K562 (cell line): Measurements from ENCODE around the gene CHN1. TPM values are rescaled to one million over a fixed set of nuclear protein-coding genes. Genes with fewer than 3 reads are reported as not detected.

ENCODE experiments used
- ATAC-seq: fragments of 200-7000 bp; cut with Tn5 transposase; 3 replicates; pipeline ENCODE4 v1.9.1; 2020; ENCODE audit warnings: moderate library complexity
- BruUV-seq: library from RNA; stranded (reverse); fragments of 400-500 nt; replicated peaks from 2 replicates; lab custom pipeline; 2021; lab: Mats Ljungman, UMichigan
- CTCF ChIA-PET: fragments of 300-600 bp; formaldehyde crosslinking; extraction: SDS; loops from one replicate; lab custom pipeline; 2021; ENCODE audit warnings: low intra/inter-chr PET ratio; lab: Yijun Ruan, JAX
- POLR2A ChIA-PET: fragments of 300-600, 350-650 bp; sonication (Branson Sonifier 250); formaldehyde crosslinking; extraction: SDS; loops from one replicate; lab custom pipeline; 2021; ENCODE audit warnings: antibody characterized with exemption, inconsistent platforms; lab: Yijun Ruan, JAX
- DNase-seq, 4 experiments: peaks; one replicate each; pipeline versions ENCODE4 v3.0.0 to v3.0.0-alpha.2; 2011 to 2018; ENCODE audit warnings: low spot score in 3 of 4, mixed read lengths in 3 of 4; ENCODE audit errors: extremely low read depth in 1 of 4
- FAIRE-seq: peaks from 2 replicates; lab custom pipeline; 2011; peaks lifted over from hg19 to GRCh38; lab: Jason Lieb, UNC
- H2AFZ ChIP-seq: 2 replicates; pipeline ENCODE4 v1.6.0; 2011; ENCODE audit warnings: low read depth, low read length, control low read depth, inconsistent platforms
- H3K27ac ChIP-seq: fragments of 200-600 bp; 3 replicates; pipeline ENCODE4 v1.8.0; 2011; ENCODE audit warnings: low read depth, mild to moderate bottlenecking, control low read depth, inconsistent platforms, low read length, moderate library complexity, mixed read lengths; ENCODE audit errors: extremely low read depth
- H3K27me3 ChIP-seq, 2 experiments: fragments of 300-600 bp in 1 of 2; 2 replicates in 1 of 2; 3 replicates in 1 of 2; pipeline versions ENCODE4 v1.6.0 to v1.8.0; 2011; ENCODE audit warnings: inconsistent platforms in 2 of 2, low read length in 2 of 2, mild to moderate bottlenecking in 1 of 2, mixed read lengths in 1 of 2, moderate library complexity in 1 of 2; ENCODE audit not compliant: control insufficient read depth in 2 of 2, insufficient read depth in 2 of 2
- H3K36me3 ChIP-seq: fragments of 300-600 bp; 3 replicates; pipeline ENCODE4 v1.8.0; 2011; ENCODE audit warnings: mild to moderate bottlenecking, low read length, inconsistent platforms; ENCODE audit not compliant: control insufficient read depth, insufficient read depth
- H3K4me1 ChIP-seq, 2 experiments: fragments of 200-600 bp in 1 of 2; replicated peaks in 1 of 2; 2 replicates in 1 of 2; 3 replicates in 1 of 2; pipeline versions ENCODE4 v1.5.1 to v1.8.0; 2011; ENCODE audit warnings: inconsistent platforms in 2 of 2, low read length in 2 of 2, mild to moderate bottlenecking in 1 of 2, mixed read lengths in 1 of 2, moderate library complexity in 1 of 2; ENCODE audit not compliant: control insufficient read depth in 2 of 2, insufficient read depth in 2 of 2
- H3K4me2 ChIP-seq: 2 replicates; pipeline ENCODE4 v1.6.1; 2011; ENCODE audit warnings: low read length, control low read depth, inconsistent platforms, mixed read lengths; ENCODE audit not compliant: insufficient read depth
- H3K4me3 ChIP-seq: fragments of 200-600 bp; sonication (generic), shearing (Covaris generic); 2 replicates; pipeline ENCODE4 v1.5.1; 2016; ENCODE audit warnings: control low read depth, inconsistent platforms
- H3K79me2 ChIP-seq: fragments of 200-600 bp; 3 replicates; pipeline ENCODE4 v1.8.0; 2011; ENCODE audit warnings: low read length, inconsistent platforms; ENCODE audit not compliant: control insufficient read depth, insufficient read depth
- H3K9ac ChIP-seq, 2 experiments: 2 replicates each; pipeline versions ENCODE4 v1.6.0 to v1.6.1; 2011; ENCODE audit warnings: low read depth in 2 of 2, low read length in 2 of 2, control low read depth in 1 of 2, inconsistent platforms in 1 of 2, mild to moderate bottlenecking in 1 of 2, mixed read lengths in 1 of 2; ENCODE audit not compliant: insufficient read depth in 1 of 2
- H3K9me1 ChIP-seq: one replicate; pipeline ENCODE4 v1.6.0; 2011; ENCODE audit warnings: inconsistent platforms, mild to moderate bottlenecking, low read length, moderate library complexity; ENCODE audit not compliant: control insufficient read depth, insufficient read depth
- H3K9me3 ChIP-seq: replicated peaks from 2 replicates; pipeline ENCODE4 v1.5.1; 2011; ENCODE audit warnings: low read depth, low read length, inconsistent platforms; ENCODE audit not compliant: control insufficient read depth, insufficient read depth
- H4K20me1 ChIP-seq: replicated peaks from 2 replicates; pipeline ENCODE4 v1.6.1; 2011; ENCODE audit warnings: low read length, inconsistent platforms, mixed read lengths; ENCODE audit not compliant: control insufficient read depth, insufficient read depth
- CREM ChIP-seq: IDR thresholded peaks from 2 replicates; pipeline ENCODE4 v1.6.1; 2014; ENCODE audit warnings: antibody characterized with exemption, low read depth
- HOXB6 ChIP-seq: fragments of 250-450 bp; sonication (Bioruptor Pico); IDR thresholded peaks from 2 replicates; pipeline ENCODE4 v1.5.1; 2022; ENCODE audit warnings: mild to moderate bottlenecking, borderline replicate concordance
- KDM2B ChIP-seq: fragments of 250-450 bp; sonication (Bioruptor Pico); IDR thresholded peaks from 2 replicates; pipeline ENCODE4 v1.8.0; 2021; ENCODE audit warnings: mild to moderate bottlenecking, moderate library complexity
- PCBP2 ChIP-seq: fragments of 200-400 bp; formaldehyde crosslinking; IDR thresholded peaks from 2 replicates; pipeline ENCODE4 v1.6.1; 2018; ENCODE audit warnings: low read length, low read depth, mild to moderate bottlenecking, moderate library complexity; ENCODE audit not compliant: poor library complexity, severe bottlenecking
- SIN3A ChIP-seq, 2 experiments: fragments of 150-350 bp in 1 of 2; IDR thresholded peaks; 2 replicates each; pipeline ENCODE4 v1.6.1; 2011 to 2016; ENCODE audit warnings: borderline replicate concordance in 2 of 2, low read depth in 2 of 2, low read length in 2 of 2, mild to moderate bottlenecking in 2 of 2, moderate library complexity in 2 of 2; ENCODE audit not compliant: control insufficient read depth in 1 of 2
- TCFL5 ChIP-seq: fragments of 250-450 bp; sonication (Bioruptor Pico); conservative IDR thresholded peaks from 2 replicates; pipeline ENCODE4 v1.6.1; 2021; ENCODE audit warnings: mild to moderate bottlenecking, moderate library complexity, matching md5 sums
- ZNF57 ChIP-seq: fragments of 450-650 bp; formaldehyde crosslinking; IDR thresholded peaks from 2 replicates; pipeline ENCODE4 v1.4.0; 2020; ENCODE audit warnings: mild to moderate bottlenecking, moderate library complexity
- ZNF780A ChIP-seq: fragments of 250-450 bp; sonication (Bioruptor Pico); IDR thresholded peaks from 2 replicates; pipeline ENCODE4 v1.5.0; 2021; ENCODE audit warnings: mild to moderate bottlenecking
- WGBS: fragments of 100-300 bp; shearing (Covaris generic); methylation state at CpG from one replicate; pipeline ENCODE4 v1.1.6; 2016; ENCODE audit warnings: low coverage, mixed read lengths; ENCODE audit not compliant: insufficient coverage; ENCODE audit errors: missing lambda C conversion rate; 5-methylcytosine and 5-hydroxymethylcytosine counted together
- in situ Hi-C: fragments of 300-500 bp; cut with MboI; formaldehyde crosslinking; loops from 4 replicates; pipeline ENCODE4 v1.15.0; 2018; ENCODE audit warnings: inconsistent platforms, mixed read lengths
- intact Hi-C: fragments of 100-400 bp; cut with micrococcal nuclease; formaldehyde crosslinking; loops from 2 replicates; pipeline ENCODE4 v1.14.2; 2022
- polyA plus RNA-seq, 8 experiments: library from polyadenylated mRNA; depleted of rRNA in 4 of 8; stranded (reverse) in 5 of 8; unstranded in 3 of 8; fragments of >200 nt; fragmentation: Nextera tagmentation in 2 of 8; fragmentation: Illumina TruSeq in 1 of 8; extraction: Ambion mirVana in 2 of 8; extraction: Trizol in 1 of 8; gene quantifications; 2 replicates each; pipeline versions ENCODE4 v1.2.1 to v1.2.3, GENCODE V29; 2011 to 2014; ENCODE audit warnings: inconsistent platforms in 1 of 8, missing spikeins in 1 of 8
- total RNA-seq, 7 experiments: library from RNA; depleted of rRNA in 6 of 7; stranded (reverse); fragments of >200 nt in 6 of 7; fragmentation: Illumina TruSeq in 2 of 7; extraction: Trizol in 2 of 7; gene quantifications; 2 replicates each; pipeline versions ENCODE4 v1.2.1 to v1.2.3, GENCODE V29; 2011 to 2021; ENCODE audit warnings: low replicate concordance in 1 of 7
- TF ChIP-seq, protein P1 (sequence below): fragments of 250-450 bp; sonication (Bioruptor Pico); IDR thresholded peaks from 2 replicates; pipeline ENCODE4 v1.4.0; 2020
- TF ChIP-seq, protein P2 (sequence below): fragments of 250-450 bp; sonication (Bioruptor Pico); IDR thresholded peaks from 2 replicates; pipeline ENCODE4 v1.8.0; 2022; ENCODE audit warnings: moderate library complexity, mild to moderate bottlenecking, inconsistent platforms

Gene CHN1
- total and polyA plus RNA-seq, 9 of the 15 experiments (the other 6 are each of a cell fraction or from before 2014, with no cell fraction given), result 0.17 to 2.0 (median 0.87) TPM

DNA sequence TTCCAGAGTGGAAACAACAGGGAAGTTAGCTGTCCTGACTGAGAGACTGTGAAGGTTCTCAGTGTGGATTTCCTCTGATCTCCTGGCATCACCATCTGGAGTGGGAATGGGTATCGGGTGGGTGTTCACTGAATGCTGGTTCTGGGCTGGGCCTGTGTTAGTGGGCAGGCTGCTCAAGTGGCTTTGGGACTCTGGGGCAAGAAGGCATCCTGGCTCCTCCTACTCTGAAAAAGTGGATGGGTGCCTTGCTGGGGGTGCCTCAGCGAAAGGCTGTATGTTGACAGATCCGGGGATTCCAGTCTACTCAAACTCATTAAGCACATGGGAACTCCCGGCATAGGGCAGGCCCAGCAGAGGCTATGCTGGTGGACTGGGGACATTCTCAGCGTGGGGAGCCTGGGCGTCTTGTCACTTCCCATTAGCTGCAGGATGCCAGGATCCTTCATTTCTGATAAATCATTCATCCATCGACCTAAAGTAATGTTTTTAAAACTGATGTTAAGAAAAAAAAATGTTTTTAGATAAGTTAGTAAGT is 213.4 kb downstream of the CHN1 start (continued):
- TF ChIP-seq, protein P1, sequence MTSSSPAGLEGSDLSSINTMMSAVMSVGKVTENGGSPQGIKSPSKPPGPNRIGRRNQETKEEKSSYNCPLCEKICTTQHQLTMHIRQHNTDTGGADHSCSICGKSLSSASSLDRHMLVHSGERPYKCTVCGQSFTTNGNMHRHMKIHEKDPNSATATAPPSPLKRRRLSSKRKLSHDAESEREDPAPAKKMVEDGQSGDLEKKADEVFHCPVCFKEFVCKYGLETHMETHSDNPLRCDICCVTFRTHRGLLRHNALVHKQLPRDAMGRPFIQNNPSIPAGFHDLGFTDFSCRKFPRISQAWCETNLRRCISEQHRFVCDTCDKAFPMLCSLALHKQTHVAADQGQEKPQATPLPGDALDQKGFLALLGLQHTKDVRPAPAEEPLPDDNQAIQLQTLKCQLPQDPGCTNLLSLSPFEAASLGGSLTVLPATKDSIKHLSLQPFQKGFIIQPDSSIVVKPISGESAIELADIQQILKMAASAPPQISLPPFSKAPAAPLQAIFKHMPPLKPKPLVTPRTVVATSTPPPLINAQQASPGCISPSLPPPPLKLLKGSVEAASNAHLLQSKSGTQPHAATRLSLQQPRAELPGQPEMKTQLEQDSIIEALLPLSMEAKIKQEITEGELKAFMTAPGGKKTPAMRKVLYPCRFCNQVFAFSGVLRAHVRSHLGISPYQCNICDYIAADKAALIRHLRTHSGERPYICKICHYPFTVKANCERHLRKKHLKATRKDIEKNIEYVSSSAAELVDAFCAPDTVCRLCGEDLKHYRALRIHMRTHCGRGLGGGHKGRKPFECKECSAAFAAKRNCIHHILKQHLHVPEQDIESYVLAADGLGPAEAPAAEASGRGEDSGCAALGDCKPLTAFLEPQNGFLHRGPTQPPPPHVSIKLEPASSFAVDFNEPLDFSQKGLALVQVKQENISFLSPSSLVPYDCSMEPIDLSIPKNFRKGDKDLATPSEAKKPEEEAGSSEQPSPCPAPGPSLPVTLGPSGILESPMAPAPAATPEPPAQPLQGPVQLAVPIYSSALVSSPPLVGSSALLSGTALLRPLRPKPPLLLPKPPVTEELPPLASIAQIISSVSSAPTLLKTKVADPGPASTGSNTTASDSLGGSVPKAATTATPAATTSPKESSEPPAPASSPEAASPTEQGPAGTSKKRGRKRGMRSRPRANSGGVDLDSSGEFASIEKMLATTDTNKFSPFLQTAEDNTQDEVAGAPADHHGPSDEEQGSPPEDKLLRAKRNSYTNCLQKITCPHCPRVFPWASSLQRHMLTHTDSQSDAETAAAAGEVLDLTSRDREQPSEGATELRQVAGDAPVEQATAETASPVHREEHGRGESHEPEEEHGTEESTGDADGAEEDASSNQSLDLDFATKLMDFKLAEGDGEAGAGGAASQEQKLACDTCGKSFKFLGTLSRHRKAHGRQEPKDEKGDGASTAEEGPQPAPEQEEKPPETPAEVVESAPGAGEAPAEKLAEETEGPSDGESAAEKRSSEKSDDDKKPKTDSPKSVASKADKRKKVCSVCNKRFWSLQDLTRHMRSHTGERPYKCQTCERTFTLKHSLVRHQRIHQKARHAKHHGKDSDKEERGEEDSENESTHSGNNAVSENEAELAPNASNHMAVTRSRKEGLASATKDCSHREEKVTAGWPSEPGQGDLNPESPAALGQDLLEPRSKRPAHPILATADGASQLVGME (CRISPR knock-in tag), result no peak
- TF ChIP-seq, protein P2, sequence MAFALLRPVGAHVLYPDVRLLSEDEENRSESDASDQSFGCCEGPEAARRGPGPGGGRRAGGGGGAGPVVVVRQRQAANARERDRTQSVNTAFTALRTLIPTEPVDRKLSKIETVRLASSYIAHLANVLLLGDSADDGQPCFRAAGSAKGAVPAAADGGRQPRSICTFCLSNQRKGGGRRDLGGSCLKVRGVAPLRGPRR (CRISPR knock-in tag), result no peak

DNA sequence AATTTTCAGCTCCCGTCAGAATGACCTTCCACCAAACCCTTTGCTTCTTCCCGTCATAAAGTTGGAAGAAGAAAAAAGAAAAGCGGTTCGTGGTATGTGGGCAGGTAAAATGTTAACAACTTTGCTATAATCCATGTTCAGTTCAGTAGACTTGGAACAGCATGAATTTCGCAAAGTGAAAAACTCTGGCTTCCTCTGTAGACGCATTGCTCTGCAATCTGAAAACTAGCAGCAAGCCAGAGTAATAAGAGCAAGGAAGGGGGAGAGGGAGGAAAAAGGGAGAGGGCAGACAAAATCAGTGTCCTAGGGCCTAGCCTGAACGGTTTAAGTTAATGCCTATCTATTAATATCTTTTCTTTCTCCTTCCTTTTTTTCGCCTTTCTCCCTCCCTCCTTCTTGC is 214.2 kb downstream of the CHN1 start:
- CTCF ChIA-PET, result no interaction called here
- H3K27me3 ChIP-seq, result peaks cover 4 to 28% of the 10 kb centered on the region in 2 experiments; a peak in 3 of 5 replicates
- H3K9me3 ChIP-seq, result no peaks in the 10 kb centered on the region
- no peak for FAIRE-seq
- H3K27ac ChIP-seq, result no peak overlapping the region
- no TSS peak for BruUV-seq
- no peak overlapping the region for H3K9ac ChIP-seq
- no peak overlapping the region for H2AFZ ChIP-seq
- H3K79me2 ChIP-seq, result no peaks in the 10 kb centered on the region
- no peaks in the 10 kb centered on the region for H3K36me3 ChIP-seq
- no peak for DNase-seq
- peaks cover 0 to 3% of the 10 kb centered on the region in 2 experiments; a peak in 2 of 5 replicates for H3K4me1 ChIP-seq
- in situ Hi-C loops (no loop called here), intact Hi-C loops (no loop called here)
- no peak overlapping the region for H3K4me3 ChIP-seq
- POLR2A ChIA-PET, result interaction anchor here (1.1 kb wide), 1 partner anchor 9 kb away, joined by 5 read pairs; no protein-coding TSS in a partner anchor
- no peaks in the 10 kb centered on the region for H3K9me1 ChIP-seq
- ATAC-seq, result no peak
- WGBS, result 4% methylated on average over 8 of the region's 8 CpGs
- no peaks in the 10 kb centered on the region for H4K20me1 ChIP-seq
- no peak overlapping the region for H3K4me2 ChIP-seq
- no peak for TF ChIP-seq ZNF780A
- no peak for TF ChIP-seq SIN3A (IDR thresholded peaks at IDR 0.05; ENCODE audit: borderline replicate concordance in 2 of 2, control insufficient read depth in 1 of 2, low read depth in 2 of 2, low read length in 2 of 2)
- no peak for TF ChIP-seq ZNF57 (CRISPR knock-in tag)
- no peak for TF ChIP-seq HOXB6 (CRISPR knock-in tag)
- TF ChIP-seq TCFL5 (CRISPR knock-in tag), result no peak
- no peak for TF ChIP-seq KDM2B (CRISPR knock-in tag)
- no peak for TF ChIP-seq PCBP2
- TF ChIP-seq CREM, result no peak
